ENCODE data around the gene FRRS1L.

DNA sequence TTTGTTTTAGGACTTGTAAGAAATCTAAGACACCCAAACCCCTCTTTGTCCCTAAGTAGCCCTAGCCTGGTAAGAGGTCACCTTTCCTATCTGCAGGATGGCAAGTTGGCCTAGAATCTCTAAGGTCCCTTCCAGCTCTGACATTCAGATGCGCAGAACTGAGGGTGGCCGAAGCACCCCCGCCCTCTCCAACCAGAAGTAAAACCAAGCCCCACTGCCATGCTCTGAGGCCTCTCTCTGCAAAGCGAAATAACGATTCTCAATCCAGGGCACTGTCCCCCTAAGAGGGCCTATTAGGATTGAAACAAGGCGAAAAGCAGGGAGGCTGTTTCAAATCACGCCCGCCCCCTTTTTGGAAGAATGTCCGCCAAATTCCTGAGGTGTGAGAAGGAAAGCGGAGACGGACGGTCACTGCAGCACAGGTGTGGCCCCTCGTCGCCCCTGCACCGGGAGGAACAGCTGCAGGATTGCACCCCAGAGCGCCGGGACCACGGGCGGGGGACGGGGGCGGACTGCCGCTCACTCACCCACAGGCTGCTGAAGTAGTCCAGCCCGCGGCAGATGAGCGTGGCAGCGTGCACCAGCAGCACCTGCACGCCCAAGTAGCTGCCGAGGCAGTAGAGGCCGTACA is 48.1 kb downstream of the FRRS1L start:
- TF ChIP-seq, protein P1, sequence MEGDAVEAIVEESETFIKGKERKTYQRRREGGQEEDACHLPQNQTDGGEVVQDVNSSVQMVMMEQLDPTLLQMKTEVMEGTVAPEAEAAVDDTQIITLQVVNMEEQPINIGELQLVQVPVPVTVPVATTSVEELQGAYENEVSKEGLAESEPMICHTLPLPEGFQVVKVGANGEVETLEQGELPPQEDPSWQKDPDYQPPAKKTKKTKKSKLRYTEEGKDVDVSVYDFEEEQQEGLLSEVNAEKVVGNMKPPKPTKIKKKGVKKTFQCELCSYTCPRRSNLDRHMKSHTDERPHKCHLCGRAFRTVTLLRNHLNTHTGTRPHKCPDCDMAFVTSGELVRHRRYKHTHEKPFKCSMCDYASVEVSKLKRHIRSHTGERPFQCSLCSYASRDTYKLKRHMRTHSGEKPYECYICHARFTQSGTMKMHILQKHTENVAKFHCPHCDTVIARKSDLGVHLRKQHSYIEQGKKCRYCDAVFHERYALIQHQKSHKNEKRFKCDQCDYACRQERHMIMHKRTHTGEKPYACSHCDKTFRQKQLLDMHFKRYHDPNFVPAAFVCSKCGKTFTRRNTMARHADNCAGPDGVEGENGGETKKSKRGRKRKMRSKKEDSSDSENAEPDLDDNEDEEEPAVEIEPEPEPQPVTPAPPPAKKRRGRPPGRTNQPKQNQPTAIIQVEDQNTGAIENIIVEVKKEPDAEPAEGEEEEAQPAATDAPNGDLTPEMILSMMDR (conservative IDR thresholded peaks at IDR 0.05): no peak
- TF ChIP-seq ZFX (IDR thresholded peaks at IDR 0.05): no peak

All from C4-2B (cell line).